Astrocyte of the cerebellum (primary cell): ENCODE data around the gene FAM216B.
"Not testable (repeated sequence)": the region's sequence is repeated elsewhere in the genome, so short reads cannot be mapped to it uniquely, and the experiment has no call there.

Experiments
- DNase-seq: peaks from one replicate; pipeline ENCODE4 v3.0.0-alpha.2; 2011; ENCODE audit warnings: low read depth
- H3K4me3 ChIP-seq: 2 replicates; pipeline ENCODE4 v1.5.1; 2011; ENCODE audit warnings: mild to moderate bottlenecking, low read depth, low read length, moderate library complexity
- in situ Hi-C: cut with HindIII; loops from 2 replicates; pipeline ENCODE4 v1.10.0; 2017; ENCODE audit warnings: low sequenced_read_pairs
- TF ChIP-seq, protein P1 (sequence below): IDR thresholded peaks from 2 replicates; pipeline ENCODE4 v1.5.1; 2012; ENCODE audit warnings: low read length, low read depth, moderate library complexity, mild to moderate bottlenecking; ENCODE audit errors: missing control alignments

FAM216B gene

DNA sequence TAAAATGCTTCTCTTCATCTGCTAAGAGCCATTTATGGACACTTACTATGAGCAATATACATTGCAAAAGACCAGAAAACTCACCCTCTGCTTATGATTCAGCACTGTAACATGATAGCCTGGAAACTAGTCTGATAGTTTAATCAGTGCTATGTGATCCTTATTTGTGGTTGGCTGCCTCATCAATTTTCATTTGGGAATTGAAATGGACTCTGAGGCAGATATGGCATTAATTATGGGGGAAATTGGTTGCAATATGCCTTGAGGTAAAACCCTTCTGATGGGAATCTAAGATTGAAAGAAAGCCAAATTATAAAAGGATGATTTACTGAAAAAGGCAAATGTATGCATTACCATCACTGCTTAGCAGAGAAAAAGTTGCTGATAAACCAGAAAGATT lies 33.5 kb downstream of the FAM216B start:
- in situ Hi-C loops, result no loop called here
- peak; percentile 65 for DNase-seq
- H3K4me3 ChIP-seq, result no peak overlapping the region
- TF ChIP-seq, protein P1, sequence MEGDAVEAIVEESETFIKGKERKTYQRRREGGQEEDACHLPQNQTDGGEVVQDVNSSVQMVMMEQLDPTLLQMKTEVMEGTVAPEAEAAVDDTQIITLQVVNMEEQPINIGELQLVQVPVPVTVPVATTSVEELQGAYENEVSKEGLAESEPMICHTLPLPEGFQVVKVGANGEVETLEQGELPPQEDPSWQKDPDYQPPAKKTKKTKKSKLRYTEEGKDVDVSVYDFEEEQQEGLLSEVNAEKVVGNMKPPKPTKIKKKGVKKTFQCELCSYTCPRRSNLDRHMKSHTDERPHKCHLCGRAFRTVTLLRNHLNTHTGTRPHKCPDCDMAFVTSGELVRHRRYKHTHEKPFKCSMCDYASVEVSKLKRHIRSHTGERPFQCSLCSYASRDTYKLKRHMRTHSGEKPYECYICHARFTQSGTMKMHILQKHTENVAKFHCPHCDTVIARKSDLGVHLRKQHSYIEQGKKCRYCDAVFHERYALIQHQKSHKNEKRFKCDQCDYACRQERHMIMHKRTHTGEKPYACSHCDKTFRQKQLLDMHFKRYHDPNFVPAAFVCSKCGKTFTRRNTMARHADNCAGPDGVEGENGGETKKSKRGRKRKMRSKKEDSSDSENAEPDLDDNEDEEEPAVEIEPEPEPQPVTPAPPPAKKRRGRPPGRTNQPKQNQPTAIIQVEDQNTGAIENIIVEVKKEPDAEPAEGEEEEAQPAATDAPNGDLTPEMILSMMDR, result no peak

DNA sequence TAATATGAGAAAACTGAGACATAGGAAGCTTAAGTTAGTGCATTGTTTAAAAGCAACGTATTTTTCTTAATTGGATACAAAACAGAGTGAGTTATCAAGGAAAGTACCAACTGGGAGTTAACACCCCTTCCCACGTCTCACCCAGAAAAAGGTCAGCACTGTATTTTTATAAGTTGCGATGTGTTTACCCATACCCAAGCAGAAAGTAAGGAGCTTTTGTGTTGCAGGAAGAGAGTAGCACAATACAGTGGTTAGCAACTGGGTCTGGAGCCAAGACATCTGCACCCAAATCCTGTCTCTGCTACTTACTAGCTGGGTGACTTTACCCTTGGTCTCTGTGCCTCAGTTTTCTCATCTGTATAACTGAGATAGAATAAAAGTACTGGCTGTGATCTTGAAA lies 34.3 kb downstream of the FAM216B start:
- TF ChIP-seq, protein P1, result no peak
- no peak overlapping the region for H3K4me3 ChIP-seq
- DNase-seq, result no peak
- in situ Hi-C loops, result no loop called here

DNA sequence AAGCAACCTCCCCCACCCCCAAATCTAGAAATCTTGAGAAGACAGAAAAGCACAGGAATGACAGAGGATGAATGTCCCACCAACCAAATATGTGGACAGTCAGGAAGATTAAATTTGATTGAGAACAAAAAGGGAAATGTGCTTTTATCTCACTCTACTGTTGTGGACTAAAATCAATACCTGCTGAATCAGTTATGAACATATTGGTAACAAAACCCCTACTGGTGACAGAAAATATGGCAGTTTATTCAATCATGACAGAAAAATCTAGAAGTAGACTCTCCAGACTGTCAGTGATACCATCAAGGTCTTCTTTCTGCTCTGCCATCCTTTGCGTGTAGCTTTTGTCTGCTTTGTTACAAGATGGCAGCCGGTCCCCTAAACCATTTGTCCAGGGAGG lies 35.2 kb downstream of the FAM216B start:
- no peak overlapping the region for H3K4me3 ChIP-seq
- TF ChIP-seq, protein P1, result peak; percentile 9
- in situ Hi-C loops, result no loop called here
- DNase-seq, result no peak

DNA sequence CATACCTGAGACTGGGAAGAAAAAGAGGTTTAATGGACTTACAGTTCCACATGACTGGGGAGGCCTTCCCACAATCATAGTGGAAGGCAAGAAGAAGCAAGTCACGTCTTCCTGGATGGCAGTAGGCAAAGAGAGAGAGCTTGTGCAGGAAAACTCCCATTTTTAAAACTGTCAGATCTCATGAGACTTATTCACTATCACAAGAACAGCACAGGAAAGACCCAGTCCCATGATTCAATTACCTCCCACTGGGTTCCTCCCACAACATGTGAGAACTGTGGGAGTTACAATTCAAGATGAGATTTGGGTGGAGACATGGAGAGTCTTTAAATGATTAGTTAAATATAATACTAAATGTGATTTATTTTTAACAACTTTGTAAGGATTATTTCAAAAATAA lies 38.3 kb downstream of the FAM216B start:
- DNase-seq, in situ Hi-C loops, H3K4me3 ChIP-seq: not testable (repeated sequence)

DNA sequence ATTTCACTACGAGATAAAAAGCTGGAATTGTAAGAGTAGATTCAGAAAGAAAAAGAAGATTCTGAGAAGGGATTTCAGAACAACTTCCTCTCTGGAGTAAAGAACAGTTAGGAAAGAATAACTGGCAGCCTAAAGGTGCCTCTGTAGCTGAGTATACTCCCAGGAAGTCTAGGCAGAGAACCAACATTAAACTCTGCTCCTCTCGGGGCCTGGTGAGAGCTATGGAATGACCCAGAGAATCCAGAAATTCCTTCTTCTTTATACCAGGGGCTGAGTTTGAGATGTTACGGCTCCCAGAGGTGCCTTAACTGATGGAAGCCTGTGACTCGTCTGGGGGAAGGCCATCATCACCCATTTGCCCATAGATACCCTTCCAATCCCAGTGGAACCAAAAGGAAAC lies 39.1 kb downstream of the FAM216B start:
- in situ Hi-C loops, result no loop called here
- DNase-seq, result no peak
- TF ChIP-seq, protein P1, result no peak

DNA sequence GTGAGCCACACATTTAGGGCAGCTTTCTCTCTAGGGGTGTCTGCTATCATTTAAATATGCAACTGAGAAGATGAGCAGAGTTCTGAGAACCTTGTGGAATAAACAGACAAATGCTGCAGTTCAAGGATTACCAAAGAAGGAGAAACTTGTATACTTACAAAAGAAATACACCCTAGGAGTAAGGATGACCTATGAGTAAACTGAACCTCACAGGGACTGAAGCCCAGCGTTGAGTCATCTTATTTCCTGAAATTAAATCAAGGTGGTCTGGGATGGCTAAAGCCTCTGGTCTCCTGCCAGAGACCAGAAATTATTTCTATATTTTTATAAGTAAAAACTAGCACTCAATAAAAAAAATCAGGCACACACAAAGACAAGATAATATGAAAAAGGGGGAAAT lies 40.1 kb downstream of the FAM216B start:
- in situ Hi-C loops, result no loop called here
- peak; percentile 77 for DNase-seq
- TF ChIP-seq, protein P1, result no peak
- no peak overlapping the region for H3K4me3 ChIP-seq

More for the DNA sequence above, 39.1 kb downstream of the FAM216B start:
- no peak overlapping the region for H3K4me3 ChIP-seq

DNA sequence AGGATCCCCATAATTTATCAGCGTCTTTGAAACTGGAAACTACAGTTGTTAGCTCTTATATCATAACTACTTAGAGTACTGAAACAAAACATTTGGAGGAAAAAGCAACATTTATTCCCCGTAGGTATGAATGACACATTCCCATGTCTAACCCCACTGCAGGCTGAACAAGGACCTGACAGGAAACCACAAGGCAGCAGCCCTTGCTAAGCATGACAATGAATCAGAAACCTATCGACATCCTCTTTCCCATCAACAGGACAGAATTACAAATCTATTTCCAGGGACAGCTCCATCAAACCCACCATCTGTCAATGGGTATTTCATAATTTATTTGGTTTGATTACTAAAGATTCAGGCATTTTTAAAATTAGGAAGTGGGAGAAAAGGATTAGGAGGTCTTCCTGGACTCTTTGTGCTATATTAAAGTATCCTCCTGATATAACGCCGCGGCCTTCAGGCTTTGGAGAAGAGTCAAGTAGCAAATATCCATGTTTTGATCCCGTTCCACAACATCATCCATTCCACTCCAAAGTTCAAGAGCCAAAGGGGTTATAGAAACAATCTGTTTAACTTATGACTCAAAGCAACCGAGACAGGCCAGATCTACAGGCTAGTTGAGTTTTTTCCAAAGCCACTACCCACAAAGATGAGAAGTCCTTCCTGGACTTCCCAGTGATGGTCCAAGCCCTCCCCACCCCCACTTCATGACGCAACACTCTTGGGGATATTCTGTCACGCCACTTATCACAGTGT lies 51.1 kb downstream of the FAM216B start:
- H3K4me3 ChIP-seq, result no peak overlapping the region
- TF ChIP-seq, protein P1, result no peak
- in situ Hi-C loops, result no loop called here
- DNase-seq, result peak; percentile 91
